ENCODE measurements around the gene MYL5.
"Not testable (repeated sequence)": the region's sequence is repeated elsewhere in the genome, so short reads cannot be mapped to it uniquely, and the experiment has no call there.

Gene MYL5

DNA sequence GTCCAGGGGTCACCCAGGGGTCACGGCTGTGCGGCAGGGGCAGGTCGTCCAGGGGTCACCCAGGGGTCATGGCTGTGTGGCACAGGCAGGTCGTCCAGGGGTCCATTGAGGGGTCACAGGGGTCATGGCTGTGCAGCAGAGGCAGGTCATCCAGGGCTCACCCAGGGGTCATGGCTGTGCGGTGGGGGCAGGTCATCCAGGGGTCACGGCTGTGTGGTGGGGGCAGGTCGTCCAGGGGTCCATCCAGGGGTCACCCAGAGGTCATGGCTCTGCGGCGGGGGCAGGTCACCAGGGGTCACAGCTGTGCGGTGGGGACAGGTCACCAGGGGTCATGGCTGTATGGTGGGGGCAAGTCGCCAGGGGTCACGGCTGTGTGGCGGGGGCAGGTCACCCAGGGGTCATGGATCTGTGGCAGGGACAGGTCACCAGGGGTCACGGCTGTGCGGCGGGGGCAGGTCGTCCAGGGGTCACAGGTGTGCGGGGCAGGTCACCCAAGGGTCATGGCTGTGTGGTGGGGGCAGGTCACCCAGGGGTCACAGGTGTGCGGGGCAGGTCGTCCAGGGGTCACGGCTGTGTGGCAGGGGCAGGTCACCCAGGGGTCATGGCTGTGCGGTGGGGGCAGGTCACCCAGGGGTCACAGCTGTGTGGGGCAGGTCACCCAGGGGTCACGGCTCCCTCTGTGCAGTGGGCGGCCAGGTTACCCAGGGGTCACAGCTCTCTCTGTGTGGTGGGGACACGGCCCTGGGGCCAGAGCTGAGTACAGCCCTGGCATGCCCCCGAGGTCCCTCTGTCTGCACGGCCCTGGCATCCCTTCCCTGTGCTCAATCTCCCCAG, 16.3 kb upstream of the MYL5 start:
- DNase-seq: no peak

DNA sequence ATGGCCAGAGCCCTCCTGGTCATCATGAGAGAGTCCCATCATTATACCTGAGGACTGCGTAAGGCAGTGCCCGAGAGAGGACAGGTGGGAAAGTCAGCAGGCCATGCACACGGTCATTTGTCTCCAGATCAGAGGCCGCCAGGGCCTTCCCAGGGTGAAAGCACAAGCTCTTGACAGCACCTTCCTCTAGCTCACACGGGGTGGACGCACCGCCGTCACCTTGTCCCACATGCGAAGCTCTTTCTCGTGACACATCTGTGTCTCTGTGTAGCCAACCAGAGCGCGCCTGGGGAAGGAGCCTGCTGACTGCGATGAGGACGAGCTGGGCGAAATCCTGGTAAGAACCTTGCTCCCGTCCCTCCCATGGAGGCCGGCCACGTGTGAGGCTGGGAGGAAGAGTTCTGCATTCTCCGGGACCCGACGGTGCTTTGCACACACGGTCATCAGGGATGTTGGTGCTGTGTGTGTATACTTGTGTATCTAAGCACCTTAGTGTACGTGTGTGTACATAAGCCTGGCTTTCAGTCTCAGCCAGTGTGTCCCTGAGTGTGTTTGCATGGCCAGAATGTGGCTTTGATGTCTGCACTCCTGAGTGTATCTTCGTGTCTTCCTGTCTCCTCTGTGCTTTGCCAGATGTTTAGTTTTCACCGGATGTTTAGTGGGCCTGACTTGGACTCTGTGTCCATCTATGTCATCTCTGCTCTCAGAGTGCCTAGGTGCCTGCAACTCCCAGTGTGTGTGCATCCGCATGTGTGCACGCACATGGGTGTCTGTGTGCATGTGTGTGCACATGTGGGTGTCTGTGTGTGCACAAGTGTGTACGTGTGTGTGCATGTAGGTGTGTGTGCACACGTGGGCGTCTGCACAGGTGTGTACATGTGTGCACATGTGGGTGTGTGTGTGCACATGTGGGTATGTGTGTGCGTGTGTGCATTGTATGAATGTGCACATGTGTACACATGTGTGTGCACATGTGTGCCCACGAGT, 15.4 kb upstream of the MYL5 start:
- DNase-seq: no peak

DNA sequence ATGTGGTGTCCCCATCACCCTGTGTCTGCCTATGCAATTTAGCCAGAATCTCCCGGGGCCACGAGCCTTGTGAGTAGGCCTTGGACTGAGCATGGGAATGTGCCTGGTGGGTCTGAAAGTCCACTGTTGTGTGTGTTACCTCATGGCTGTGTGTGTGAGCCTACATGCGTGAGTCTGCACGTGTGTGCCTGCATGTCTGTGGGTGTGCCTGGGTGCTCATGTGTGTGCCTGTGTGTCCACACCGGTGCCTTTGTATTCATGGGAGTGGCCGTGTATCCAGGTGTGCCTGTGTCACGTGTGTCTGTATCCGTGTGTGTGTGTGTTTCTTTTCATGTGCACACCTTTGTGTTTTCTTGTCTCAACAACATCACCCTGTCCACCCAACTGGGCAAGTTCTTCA, 14.5 kb upstream of the MYL5 start:
- no peak for DNase-seq

DNA sequence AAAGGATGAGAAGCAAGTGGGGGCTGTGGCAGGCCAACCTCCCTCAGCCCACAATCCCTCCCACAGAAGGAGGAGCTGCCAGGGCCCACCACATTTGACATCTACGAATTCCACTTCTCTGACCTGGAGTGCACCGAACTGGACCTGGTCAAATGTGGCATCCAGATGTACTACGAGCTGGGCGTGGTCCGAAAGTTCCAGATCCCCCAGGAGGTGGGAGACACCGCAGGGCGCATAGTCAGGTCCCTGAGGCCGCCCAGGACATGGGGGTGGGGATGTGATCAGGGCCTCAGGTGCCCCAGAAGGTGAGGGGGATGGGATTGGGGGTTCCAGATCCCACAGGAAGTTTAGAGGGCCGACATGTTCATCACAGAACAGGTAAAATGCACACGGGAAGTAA, 13.9 kb upstream of the MYL5 start:
- DNase-seq: no peak

DNA sequence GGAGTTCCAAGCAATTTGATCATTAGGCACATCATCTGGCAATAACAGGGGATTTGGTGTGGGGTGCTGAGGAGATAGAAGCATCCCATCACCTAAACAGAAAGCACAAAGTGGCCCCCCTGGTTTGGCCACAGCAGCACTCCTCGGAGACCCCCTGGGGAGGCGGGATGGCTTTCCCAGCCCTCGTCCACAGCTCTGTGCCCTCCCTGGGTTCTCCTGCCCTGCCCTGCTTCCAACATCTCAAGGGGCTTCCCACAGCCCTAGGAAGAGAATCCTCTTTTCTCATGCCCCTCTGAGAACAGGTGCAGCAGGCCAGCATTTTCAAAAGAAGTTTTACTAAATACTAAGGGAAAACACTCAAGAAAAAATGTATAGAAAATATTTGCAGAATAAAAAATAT, 13.1 kb upstream of the MYL5 start:
- no peak for DNase-seq

DNA sequence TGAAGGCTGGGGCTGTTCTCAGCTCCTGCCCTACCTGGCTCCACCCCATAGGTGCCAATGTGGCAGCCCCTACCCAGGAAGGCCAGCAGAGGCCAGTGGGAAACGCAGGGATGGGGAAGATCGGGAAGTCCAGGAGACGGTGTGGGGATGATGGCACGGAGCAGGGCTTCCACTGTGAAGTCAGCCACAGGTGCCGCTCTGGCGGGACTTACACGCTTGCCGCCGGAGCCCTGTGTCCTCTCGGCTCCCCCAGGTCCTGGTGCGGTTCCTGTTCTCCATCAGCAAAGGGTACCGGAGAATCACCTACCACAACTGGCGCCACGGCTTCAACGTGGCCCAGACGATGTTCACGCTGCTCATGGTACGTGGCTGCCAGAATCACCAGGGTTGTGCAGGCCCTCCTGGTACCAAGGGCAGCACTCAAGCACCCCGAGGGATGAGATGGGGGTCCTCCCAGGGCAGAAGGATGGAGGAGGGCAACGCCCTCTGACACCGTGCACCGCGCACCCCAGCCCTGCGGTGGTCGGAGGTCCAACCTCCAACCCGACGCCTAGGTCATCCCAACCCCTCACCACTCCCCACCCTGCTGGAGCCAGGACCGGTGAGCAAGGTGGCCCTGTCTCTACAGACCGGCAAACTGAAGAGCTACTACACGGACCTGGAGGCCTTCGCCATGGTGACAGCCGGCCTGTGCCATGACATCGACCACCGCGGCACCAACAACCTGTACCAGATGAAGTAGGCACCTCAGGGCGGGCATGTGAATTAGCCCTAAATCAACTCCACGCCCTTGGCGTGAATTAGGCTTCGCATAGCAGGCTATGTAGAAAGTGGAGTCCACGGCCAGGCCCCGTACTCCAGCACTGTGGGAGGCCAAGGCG, 12.2 kb upstream of the MYL5 start:
- no peak for DNase-seq

DNA sequence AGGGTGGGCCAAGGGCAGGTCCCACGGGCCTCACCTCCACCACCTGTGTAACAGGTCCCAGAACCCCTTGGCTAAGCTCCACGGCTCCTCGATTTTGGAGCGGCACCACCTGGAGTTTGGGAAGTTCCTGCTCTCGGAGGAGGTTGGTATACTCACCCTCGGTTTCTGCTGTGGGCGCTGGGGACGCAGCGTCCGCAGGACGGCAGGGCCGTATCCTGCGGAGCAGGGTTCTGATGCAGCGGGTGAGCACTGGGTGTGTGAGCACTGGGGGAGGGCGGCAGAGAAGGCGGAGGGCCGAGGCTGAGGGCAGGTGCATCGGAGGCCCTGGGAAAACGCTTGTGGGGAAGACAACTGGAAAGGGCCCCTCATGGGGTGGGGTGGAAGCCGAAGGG, 11.3 kb upstream of the MYL5 start:
- no peak for DNase-seq

DNA sequence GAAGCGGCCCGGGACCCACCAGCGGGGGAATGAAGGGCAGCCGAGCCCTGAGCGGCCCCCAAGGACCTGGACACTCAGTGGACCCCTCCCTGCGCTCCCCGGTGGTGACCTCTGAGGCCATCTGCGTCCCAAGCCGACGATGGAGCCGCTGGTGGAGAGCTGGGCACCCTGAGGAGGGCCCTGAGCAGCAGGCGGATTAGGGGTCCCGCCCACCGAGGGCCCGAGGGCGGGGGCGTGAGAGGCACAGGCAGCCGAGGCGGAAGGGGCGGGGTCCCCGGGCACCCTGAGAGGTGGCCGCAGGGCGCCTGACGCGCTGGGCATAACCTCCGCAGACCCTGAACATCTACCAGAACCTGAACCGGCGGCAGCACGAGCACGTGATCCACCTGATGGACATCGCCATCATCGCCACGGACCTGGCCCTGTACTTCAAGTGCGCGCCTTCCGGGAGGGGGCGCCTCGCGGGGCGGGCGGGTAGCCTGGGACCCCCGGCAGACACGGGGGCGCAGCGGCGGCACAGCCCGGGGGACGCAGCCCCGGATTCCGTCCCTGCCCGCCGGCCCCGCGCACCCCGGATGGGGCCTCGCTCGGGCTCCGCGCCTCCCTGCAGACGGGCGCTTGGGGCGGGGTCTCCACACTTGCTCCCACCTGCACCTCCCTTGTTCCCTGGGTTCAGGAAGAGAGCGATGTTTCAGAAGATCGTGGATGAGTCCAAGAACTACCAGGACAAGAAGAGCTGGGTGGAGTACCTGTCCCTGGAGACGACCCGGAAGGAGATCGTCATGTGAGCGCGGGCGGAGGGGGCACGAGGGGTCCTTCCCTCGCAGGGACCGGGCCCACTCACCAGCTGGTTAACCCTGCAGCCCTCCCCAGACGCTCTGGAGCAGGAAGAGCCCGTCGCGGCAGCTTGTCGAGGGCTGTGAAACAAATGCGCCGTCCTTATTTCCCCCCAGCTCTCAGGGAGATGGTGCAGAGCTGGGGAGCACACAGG, 10.6 kb upstream of the MYL5 start:
- peak; percentile 20 to 32 for DNase-seq

DNA sequence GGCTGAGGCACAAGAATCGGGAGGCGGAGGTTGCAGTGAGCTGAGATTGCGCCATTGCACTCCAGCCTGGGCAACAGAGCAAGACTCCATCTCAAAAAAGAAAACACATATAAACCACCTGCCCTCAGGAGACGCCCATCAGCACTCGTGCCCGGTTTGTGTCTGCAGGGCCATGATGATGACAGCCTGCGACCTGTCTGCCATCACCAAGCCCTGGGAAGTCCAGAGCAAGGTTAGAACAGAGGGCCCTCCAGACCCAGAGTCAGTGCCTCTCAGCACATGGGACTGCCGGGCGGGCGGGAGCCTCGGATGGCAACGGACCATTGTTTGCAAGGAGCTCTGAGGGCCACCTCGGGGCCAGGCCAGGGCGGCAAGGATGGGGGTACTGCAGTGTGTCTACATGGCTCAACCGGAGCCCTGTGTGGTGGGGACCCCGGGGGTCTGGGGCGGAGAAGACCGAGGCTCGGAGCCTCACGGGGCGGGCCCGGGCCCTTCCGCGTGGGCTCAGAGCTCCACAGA, 9.6 kb upstream of the MYL5 start:
- DNase-seq: no peak

DNA sequence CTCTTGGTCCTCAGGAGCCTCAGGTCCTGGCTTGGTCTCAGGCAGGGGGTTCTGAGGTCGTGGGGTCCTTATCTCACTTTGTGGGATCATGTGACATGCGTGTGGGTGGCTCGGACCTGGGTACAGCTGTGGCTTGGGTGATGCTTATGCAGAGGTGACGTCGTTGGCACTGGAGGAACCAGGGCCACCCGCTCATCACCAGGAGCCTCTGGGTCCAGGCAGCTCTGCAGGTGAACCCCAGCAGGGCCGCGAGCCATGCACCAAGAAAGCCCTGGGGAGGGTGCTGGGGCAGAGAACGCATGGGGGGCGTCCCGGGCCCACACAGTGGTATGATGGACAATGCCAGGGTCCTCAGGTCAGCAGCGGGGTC, 9.0 kb upstream of the MYL5 start:
- no peak for DNase-seq

DNA sequence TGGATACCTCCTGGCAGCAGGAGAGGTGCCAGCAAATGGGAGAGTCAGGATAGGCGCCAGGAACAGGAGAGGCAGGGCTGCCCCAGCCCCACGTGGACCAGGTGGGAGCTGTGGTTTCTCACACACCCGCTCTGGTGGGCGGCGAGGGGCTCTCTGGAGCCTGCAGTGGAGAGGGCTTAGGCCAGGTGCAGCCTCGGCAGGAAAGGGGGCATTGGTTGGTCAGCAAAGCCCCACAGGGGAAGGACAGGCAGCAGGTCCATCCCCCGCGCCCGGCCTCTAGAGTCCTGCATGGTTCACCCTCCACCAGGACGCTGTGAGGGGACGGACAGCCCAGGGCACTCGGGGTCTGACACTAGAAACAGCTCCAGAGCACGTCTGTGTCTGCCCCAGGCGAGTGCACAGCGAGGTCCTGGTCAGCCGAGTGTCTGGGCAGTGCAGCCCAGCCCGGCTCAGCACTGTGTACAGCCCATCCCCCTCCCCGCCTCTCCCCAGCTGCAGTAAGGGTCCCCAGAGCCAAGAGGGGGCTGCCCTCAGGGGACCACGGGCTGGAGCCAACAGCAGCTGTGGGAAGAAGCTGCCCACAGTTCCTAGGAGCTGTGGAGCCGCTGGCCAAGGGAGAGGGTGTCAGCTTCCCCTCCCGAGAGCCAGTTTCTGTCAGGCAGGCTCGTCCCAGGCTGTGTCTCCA, 8.4 kb upstream of the MYL5 start:
- no peak for DNase-seq

DNA sequence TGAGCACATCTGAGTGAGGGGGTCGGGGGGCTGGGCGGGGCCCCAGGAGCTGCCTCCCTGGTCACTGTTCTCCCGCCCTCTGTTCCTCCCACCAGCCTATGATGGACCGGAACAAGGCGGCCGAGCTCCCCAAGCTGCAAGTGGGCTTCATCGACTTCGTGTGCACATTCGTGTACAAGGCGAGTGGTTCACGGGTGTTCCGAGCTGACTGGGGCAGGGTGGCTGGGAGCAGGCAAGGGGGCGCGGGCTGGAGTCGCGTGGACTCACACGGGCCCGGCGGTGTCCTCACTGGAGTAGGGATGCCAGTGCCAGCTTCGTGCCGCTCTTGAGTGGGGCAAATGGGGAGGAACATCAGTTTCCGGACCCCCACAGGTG, 7.9 kb upstream of the MYL5 start:
- DNase-seq: no peak

DNA sequence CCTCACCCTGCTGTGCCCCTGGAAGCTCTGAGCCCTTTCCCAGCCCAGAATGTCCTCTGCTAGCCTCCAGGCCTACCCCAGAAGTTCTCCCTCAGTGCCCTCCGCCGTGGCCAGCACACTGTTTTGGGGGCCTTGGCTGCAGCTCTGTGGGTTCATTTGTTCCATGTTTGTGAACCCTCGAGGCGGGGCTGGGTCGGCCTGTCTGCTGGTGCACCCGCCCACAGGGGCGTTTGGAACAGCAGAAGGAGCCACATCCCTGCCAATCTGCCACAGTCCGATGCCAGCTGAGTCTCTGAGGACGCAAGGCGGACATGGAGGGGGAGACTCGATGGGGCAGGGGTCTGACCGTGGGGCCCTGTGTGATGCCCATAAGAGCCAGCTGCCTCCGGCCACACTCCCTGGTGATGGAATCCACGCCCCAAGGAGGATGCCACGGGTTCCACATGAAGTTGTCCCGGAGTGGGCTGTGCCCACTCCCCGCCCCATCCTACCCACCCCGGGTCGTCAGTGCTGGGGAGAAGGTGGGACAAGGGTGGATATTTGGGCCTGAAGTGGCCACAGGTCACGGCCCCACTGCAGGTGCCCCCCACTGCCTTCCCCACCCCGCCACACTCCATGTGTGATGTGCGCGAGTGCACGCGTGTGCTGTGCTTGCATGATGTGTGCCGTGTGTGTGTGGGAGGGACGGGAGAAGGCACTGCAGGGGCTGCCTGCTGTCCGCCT, 7.4 kb upstream of the MYL5 start:
- DNase-seq: no peak

DNA sequence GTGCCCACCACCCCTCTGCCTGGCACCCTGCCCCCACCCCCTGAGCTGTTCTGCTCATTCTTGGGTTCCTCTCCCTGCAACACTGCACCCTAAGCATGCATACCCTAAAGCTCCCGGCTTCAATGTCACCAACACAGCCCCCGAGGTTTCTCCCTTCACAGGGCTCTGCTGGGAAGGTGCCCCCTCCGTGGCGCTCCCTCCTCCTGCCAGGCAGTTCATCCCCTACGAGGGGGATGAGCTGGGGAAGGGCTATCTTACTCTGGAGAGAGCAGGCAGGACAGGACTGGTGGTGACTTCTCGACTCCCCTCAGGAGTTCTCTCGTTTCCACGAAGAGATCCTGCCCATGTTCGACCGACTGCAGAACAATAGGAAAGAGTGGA, 6.8 kb upstream of the MYL5 start:
- DNase-seq: no peak

DNA sequence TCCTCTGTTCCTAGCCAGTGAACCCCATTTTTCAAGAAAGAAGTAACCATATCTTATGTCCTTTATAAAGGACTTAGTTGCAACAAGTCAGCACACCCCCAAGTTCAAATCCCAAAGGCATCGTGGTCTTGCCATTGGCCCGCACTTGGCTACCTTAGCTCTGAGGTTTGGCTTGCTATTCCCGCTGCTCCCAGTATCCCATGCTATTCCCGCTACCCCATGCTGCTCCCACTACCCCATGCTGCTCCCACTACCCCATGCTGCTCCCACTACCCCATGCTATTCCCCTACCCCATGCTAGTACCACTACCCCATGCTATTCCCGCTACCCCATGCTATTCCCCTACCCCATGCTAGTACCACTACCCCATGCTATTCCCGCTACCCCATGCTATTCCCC, 6.1 kb upstream of the MYL5 start:
- DNase-seq: not testable (repeated sequence)

DNA sequence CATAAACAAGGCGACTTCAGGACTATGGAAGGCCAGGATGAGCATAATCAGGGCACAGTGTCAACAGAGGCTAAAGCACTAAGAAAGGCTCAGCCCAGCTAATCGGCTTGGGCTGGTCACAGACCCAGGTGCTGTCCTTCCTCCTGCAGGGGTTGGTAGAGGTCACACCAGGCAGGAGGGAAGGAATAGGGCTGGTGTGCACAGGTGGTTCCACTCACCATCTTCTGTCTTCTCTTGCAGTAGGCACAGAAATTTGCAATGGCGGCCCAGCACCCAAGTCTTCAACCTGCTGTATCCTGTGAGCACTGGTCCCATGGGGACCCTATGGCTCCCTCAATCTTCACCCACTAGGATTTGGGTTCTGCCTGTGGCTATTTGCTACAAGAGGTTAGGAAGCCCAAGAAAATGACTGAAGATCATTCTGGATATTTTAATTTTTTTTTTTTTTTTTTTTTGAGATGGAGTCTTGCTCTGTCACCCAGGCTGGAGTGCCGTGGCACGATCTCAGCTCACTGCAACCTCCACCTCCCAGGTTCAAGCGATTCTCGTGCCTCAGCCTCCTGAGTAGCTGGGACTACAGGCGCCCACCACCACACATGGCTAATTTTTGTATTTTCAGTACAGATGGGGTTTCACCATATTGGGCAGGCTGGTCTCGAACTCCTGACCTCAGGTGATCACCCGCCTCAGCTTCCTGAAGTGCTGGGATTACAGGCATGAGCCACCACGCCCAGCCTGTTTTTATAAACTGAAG, 4.4 kb upstream of the MYL5 start:
- DNase-seq: not testable (repeated sequence)

DNA sequence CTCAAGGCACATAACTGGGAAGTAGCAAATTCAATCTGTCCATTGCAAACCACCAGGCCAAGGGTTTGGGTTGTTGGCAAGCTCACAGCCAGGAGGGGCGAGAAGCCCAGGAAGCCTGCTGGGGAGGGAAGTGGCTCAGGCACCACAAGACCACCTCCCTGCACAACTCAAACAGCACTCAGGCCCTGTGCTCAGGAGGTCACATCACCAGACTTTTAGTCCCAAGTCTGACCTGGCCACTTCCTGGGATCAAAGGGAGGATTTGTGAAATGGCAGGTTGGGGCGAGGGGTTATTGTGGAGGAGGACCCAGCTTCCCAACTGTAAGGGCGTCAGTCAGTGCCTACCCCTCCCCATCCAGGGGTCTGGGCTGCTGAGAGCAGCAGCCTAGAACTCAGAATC, 2.6 kb upstream of the MYL5 start:
- DNase-seq: no peak

DNA sequence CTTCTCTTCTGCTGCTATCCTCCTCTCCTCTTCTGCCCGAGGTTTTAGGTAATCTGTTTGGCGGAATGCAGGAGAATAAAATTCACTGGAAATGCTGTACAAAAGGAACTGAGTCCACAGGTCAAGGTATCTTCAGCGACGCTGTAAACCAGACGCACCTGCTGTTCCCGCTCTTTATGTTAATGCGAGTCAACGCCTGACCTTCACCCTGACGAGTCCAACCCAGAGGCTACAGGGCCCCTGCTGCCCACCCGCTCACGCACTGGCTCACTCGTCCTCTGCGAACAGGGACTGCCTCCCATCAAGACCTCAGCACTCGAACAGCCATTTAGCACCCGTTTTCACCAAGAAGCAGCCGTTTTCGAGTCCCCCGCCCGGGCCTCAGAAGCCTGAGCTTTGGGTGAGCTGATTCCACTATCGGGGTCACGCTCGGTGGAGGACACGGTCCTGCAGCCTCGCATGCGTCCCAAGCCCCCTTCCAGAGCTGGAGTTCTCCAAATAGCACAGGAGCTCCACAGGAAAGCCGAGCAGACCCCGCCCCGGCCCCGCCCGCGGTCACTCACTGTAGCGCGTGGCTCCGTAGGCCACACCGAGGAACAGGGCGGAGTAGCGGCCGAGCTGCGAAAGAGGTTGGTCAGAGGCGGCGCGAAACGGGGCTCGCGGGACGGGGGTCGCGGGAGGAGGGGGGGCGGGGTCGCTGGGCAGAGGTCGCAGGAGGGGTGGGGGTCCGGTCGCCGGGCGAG, 822 bp upstream of the MYL5 start:
- DNase-seq: no peak
